Neural crest cell (in vitro differentiated cells): Measurements from ENCODE around the gene CEMIP2. TPM values are rescaled to one million over a fixed set of nuclear protein-coding genes. Genes with fewer than 3 reads are reported as not detected.
A peak's percentile ranks its signal among the peaks of the same experiment; 100 is the strongest.

Source experiments
- DNase-seq: peaks from one replicate; pipeline ENCODE4 v3.0.0; 2021; ENCODE audit warnings: low read depth, mixed read lengths, low spot score
- H3K27ac Mint-ChIP-seq: one replicate; pipeline ENCODE4 v1.8.0; 2021; ENCODE audit warnings: mild to moderate bottlenecking, mixed read lengths; ENCODE audit not compliant: unreplicated experiment
- H3K27me3 Mint-ChIP-seq: 2 replicates; pipeline ENCODE4 v1.8.0; 2021; ENCODE audit warnings: low read depth, mild to moderate bottlenecking, mixed read lengths
- H3K36me3 Mint-ChIP-seq: 2 replicates; pipeline ENCODE4 v1.8.0; 2021; ENCODE audit warnings: low read depth, mild to moderate bottlenecking, mixed read lengths
- H3K4me1 Mint-ChIP-seq: 2 replicates; pipeline ENCODE4 v1.8.0; 2021; ENCODE audit warnings: mixed read lengths
- H3K4me3 Mint-ChIP-seq: one replicate; pipeline ENCODE4 v1.8.0; 2021; ENCODE audit warnings: mild to moderate bottlenecking, mixed read lengths
- H3K9me3 Mint-ChIP-seq: 2 replicates; pipeline ENCODE4 v1.8.0; 2021; ENCODE audit warnings: mixed read lengths
- CTCF ChIP-seq: fragments of 200-600 bp; sonication (generic); conservative IDR thresholded peaks from 2 replicates; pipeline ENCODE4 v1.5.0; 2021; ENCODE audit warnings: antibody characterized with exemption, mild to moderate bottlenecking
- total RNA-seq: library from RNA; stranded (reverse); gene quantifications from 2 replicates; pipeline ENCODE4 v1.2.1, GENCODE V29; 2021

CEMIP2 gene
- total RNA-seq, 1 donor from 2014 or later, result 94.4 TPM

DNA sequence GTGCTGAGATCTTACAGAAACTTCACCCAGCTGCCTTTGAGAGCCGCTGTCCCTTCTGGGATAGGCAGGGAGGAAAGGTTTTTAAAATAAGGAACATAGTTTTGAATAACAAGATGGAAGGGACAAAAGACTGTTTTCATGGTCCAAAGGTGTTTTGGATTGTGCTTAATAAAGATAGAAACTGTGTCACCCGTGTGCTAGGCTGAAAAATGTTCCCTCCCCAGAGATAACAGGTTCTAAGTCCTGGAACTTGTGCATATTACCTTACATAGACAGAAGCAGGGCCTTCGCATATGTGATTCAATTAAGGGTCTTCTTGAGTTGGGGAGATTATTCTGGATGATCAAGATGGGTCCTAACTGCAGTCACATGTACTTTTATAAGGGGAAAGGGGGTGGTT lies 1.9 kb upstream of the CEMIP2 start:
- no peaks in the 10 kb centered on the region for H3K9me3 Mint-ChIP-seq
- no peaks in the 10 kb centered on the region for H3K36me3 Mint-ChIP-seq
- peaks cover 29% of the 10 kb centered on the region for H3K4me1 Mint-ChIP-seq
- H3K4me3 Mint-ChIP-seq, result peak overlapping the region; percentile 96
- H3K27me3 Mint-ChIP-seq, result peaks cover 6% of the 10 kb centered on the region
- no peak for TF ChIP-seq CTCF
- H3K27ac Mint-ChIP-seq, result no peak overlapping the region
- DNase-seq, result no peak

- Mint-ChIP-seq H3K9me3 (no peaks in the 10 kb centered on the region), H3K27me3 (peaks cover 6% of the 10 kb centered on the region), H3K27ac (peak overlapping the region; percentile 75), H3K4me1 (peaks cover 32% of the 10 kb centered on the region), H3K36me3 (no peaks in the 10 kb centered on the region), H3K4me3 (peak overlapping the region; percentile 96)
- peak; percentile 51 for TF ChIP-seq CTCF
- peak; percentile 29 for DNase-seq
Observed at GRCh38 chr9:71769175-71770161, 1.2 kb upstream of the CEMIP2 start.

DNA sequence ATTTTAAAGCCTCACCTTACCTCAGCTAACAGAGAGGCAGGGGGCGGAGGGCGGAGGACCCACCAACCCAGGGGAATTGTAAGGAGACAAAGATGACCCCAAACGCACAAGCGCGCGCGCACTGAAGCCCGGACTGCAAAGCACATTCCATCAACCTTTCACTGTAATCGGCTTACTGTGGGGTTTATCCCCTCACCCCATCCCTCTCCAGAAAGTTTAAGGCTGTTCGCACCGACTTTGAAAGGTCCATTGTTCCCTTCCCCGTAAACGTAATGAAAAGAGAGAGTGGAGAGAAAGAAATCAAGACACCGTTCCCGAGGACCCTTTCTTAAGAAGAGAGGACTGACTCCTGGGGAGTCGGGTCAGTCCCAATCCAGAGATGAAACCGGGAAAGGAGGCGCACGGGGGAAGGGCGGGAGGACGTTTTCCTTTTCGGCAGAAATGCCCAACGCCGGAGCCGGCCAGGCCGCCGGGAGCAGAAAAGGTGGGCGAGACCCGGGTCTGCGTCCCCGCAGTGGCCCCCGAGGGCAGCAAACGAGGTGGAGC lies 464 bp downstream of the CEMIP2 start:
- Mint-ChIP-seq H3K4me1 (peaks cover 45% of the 10 kb centered on the region), H3K9me3 (no peaks in the 10 kb centered on the region), H3K27ac (peak overlapping the region; percentile 100), H3K27me3 (peaks cover 6% of the 10 kb centered on the region), H3K4me3 (peak overlapping the region; percentile 99), H3K36me3 (no peaks in the 10 kb centered on the region)
- peak; percentile 22 for DNase-seq
- TF ChIP-seq CTCF, result no peak

GRCh38 chr9:71767163-71767775 lies 1.0 kb downstream of the CEMIP2 start:
- no peaks in the 10 kb centered on the region for H3K9me3 Mint-ChIP-seq
- H3K36me3 Mint-ChIP-seq, result no peaks in the 10 kb centered on the region
- peaks cover 6% of the 10 kb centered on the region for H3K27me3 Mint-ChIP-seq
- peak overlapping the region; percentile 99 for H3K4me3 Mint-ChIP-seq
- no peak for DNase-seq
- no peak for TF ChIP-seq CTCF
- H3K27ac Mint-ChIP-seq, result peak overlapping the region; percentile 100
- peaks cover 45% of the 10 kb centered on the region for H3K4me1 Mint-ChIP-seq

DNA sequence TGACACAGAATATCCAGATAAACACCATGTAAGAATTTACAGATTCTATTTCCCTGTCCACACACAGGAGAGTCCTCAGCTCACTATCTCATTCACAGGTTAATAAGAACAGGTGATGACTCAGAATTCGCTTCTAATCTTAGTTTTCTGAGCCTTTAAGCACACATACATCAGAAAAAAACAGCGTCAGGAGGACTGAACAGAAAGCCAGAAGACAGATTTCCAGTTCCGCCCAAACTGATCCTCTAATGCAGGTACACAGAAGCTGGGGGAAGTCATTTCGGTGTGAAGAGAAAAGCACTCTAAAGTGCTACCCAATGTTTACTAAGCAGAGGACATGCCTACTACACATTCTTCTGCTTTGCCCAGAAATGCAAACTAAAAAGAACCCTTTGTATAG lies 1.6 kb downstream of the CEMIP2 start:
- H3K36me3 Mint-ChIP-seq, result no peaks in the 10 kb centered on the region
- DNase-seq, result no peak
- H3K4me3 Mint-ChIP-seq, result peak overlapping the region; percentile 99
- peaks cover 51% of the 10 kb centered on the region for H3K4me1 Mint-ChIP-seq
- no peak overlapping the region for H3K27ac Mint-ChIP-seq
- H3K9me3 Mint-ChIP-seq, result no peaks in the 10 kb centered on the region
- peaks cover 6% of the 10 kb centered on the region for H3K27me3 Mint-ChIP-seq
- TF ChIP-seq CTCF, result no peak
